ENCODE data around the gene RRAD. TPM values are rescaled to one million over a fixed set of nuclear protein-coding genes. Genes with fewer than 3 reads are reported as not detected.

Gene RRAD
- total and polyA plus RNA-seq, 2 donors (not counting 3 experiments of a cell fraction or from before 2014, with no cell fraction given): 0.22 to 0.48 TPM

GRCh38 chr16:66936889-66937554 lies 11.7 kb upstream of the RRAD start:
- Histone ChIP-seq H3K4me1 (ENCODE audit: control insufficient read depth, extremely low read depth, insufficient read depth, low read length) (peaks cover 7% of the 10 kb centered on the region), H3K9me1 (replicated peaks; ENCODE audit: control insufficient read depth, extremely low read depth, insufficient read depth, low read length) (no peaks in the 10 kb centered on the region), H3K4me3 (replicated peaks in 1 of 3; ENCODE audit: insufficient read depth in 1 of 3, low read depth in 1 of 3, low read length in 3 of 3) (no peak overlapping the region), H3K27ac (ENCODE audit: insufficient read depth, low read depth, low read length) (no peak overlapping the region), H3K9me3 (replicated peaks; ENCODE audit: control insufficient read depth, insufficient read depth, low read length) (no peaks in the 10 kb centered on the region), H3K4me2 (ENCODE audit: insufficient read depth, low read length) (no peak overlapping the region), H3K36me3 (ENCODE audit: control insufficient read depth in 2 of 2, extremely low read depth in 1 of 2, insufficient read depth in 2 of 2, low read length in 2 of 2) (peaks cover 0 to 16% of the 10 kb centered on the region in 2 experiments), H3K79me2 (ENCODE audit: control insufficient read depth, insufficient read depth, low read length) (peaks cover 20% of the 10 kb centered on the region), H2AFZ (ENCODE audit: low read depth, low read length) (no peak overlapping the region), H3K27me3 (ENCODE audit: control insufficient read depth in 2 of 2, insufficient read depth in 2 of 2, low read length in 2 of 2) (no peaks in the 10 kb centered on the region), H3K9ac (replicated peaks; ENCODE audit: extremely low read depth, insufficient read depth, low read length) (no peak overlapping the region), H4K20me1 (replicated peaks; ENCODE audit: control insufficient read depth, extremely low read depth, insufficient read depth, low read length) (no peaks in the 10 kb centered on the region)
- DNase-seq (ENCODE audit: low read depth, low spot score) (no peak), FAIRE-seq (no peak)
- dilution Hi-C loops (cut with MboI; ENCODE audit: extremely low pct_ligation_motif_present, low sequenced_read_pairs): no loop called here
- no TSS peak for BruUV-seq (replicated peaks)
- POLR2A ChIA-PET: no interaction called here
- intact Hi-C loops (cut with micrococcal nuclease): no loop called here
- TF ChIP-seq MAX (IDR thresholded peaks at IDR 0.05; ENCODE audit: insufficient read depth, insufficient read length) (no peak), EZH2 (IDR thresholded peaks at IDR 0.05; ENCODE audit: borderline replicate concordance, low read depth, low read length, severe bottlenecking) (no peak), GATA2 (IDR thresholded peaks at IDR 0.05; ENCODE audit: insufficient read depth, insufficient read length, low read depth, low read length) (no peak), JUN (IDR thresholded peaks at IDR 0.05; ENCODE audit: borderline replicate concordance, insufficient read depth, insufficient read length, low read depth) (no peak), POLR2AphosphoS5 (IDR thresholded peaks at IDR 0.05; ENCODE audit: insufficient read depth, low read depth, low read length) (no peak), POLR2A (IDR thresholded peaks at IDR 0.05; ENCODE audit: low read depth, low read length) (no peak), FOS (IDR thresholded peaks at IDR 0.05; ENCODE audit: borderline replicate concordance, insufficient read depth, low read length) (no peak), MYC (IDR thresholded peaks at IDR 0.05; ENCODE audit: low read depth, low read length) (no peak)
- TF ChIP-seq, protein P1, sequence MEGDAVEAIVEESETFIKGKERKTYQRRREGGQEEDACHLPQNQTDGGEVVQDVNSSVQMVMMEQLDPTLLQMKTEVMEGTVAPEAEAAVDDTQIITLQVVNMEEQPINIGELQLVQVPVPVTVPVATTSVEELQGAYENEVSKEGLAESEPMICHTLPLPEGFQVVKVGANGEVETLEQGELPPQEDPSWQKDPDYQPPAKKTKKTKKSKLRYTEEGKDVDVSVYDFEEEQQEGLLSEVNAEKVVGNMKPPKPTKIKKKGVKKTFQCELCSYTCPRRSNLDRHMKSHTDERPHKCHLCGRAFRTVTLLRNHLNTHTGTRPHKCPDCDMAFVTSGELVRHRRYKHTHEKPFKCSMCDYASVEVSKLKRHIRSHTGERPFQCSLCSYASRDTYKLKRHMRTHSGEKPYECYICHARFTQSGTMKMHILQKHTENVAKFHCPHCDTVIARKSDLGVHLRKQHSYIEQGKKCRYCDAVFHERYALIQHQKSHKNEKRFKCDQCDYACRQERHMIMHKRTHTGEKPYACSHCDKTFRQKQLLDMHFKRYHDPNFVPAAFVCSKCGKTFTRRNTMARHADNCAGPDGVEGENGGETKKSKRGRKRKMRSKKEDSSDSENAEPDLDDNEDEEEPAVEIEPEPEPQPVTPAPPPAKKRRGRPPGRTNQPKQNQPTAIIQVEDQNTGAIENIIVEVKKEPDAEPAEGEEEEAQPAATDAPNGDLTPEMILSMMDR (IDR thresholded peaks at IDR 0.05; ENCODE audit: extremely low read depth in 1 of 2, insufficient read depth in 1 of 2, low read depth in 1 of 2, low read length in 2 of 2): no peak
- CTCF ChIA-PET: interaction anchor here (0.7 to 1.5 kb wide), 5 partner anchors 9 to 42 kb away, joined by 3 to 4 read pairs (median 3); no protein-coding TSS in a partner anchor
